Measurements from ENCODE around the gene WDR18. TPM values are rescaled to one million over a fixed set of nuclear protein-coding genes. Genes with fewer than 3 reads are reported as not detected.

Gene WDR18
- total RNA-seq, 6 donors from 2014 or later = 29.2 to 122 (median 38.6) TPM

DNA sequence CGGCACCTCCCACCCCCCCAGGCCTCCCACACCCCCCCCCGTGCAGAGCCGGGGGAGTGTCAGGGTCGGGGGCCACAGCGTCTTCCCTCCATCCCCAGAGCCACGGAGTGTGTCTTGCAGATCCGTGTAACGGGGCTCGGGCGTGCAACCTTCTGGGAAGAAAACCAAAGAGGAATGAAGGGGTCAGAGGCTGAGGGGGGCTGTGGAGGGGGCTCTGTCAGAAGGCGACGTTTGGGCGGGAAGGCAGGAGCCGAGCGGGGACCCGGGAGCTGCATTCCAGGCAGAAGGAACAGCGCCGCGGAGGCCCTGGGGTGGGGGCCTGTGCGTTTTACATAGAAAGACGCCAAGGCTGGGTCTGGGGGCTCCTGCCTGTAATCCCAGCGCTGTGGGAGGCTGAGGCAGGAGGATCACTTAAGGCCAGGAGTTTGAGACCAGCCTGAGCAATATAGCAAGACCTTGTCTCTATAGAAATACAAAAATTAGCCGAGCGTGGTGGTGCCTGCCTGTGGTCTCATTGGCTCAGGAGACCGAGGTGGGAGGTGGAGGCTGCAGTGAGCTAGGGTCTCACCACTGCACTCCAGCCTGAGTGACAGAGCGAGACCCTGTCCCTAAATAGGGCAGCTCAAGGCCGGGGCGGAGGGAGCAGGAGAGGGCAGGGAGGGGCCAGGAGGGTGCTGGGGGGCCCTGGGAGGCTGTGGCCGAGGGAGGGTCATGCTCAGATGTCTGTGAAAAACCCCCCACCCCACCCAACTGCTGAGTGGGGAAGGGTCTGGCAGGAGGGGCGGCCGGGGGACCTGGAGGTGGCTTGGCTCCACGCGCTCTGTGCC is 30.5 kb upstream of the WDR18 start:
- H3K9me3 ChIP-seq = no peaks in the 10 kb centered on the region
- peak overlapping the region in 2 of 4 donors; percentile 5 to 64 for H3K27ac ChIP-seq
- H3K27me3 ChIP-seq = no peaks in the 10 kb centered on the region
- H3K4me3 ChIP-seq = peak overlapping the region in 3 of 4 donors; percentile 7 to 13 (median 11)
- DNase-seq = no peak
- ATAC-seq (ENCODE audit: low FRiP score in 2 of 2) = peak in 1 of 2 donors; percentile 19
- H3K36me3 ChIP-seq = no peaks in the 10 kb centered on the region
- WGBS, 2 donors = 38 to 46% methylated on average over 24 to 32 of the region's 33 CpGs
- TF ChIP-seq POLR2AphosphoS5 (IDR thresholded peaks at IDR 0.05) (no peak), POLR2A (IDR thresholded peaks at IDR 0.05) (no peak), EP300 (IDR thresholded peaks at IDR 0.05) (no peak)
- TF ChIP-seq, protein P1, sequence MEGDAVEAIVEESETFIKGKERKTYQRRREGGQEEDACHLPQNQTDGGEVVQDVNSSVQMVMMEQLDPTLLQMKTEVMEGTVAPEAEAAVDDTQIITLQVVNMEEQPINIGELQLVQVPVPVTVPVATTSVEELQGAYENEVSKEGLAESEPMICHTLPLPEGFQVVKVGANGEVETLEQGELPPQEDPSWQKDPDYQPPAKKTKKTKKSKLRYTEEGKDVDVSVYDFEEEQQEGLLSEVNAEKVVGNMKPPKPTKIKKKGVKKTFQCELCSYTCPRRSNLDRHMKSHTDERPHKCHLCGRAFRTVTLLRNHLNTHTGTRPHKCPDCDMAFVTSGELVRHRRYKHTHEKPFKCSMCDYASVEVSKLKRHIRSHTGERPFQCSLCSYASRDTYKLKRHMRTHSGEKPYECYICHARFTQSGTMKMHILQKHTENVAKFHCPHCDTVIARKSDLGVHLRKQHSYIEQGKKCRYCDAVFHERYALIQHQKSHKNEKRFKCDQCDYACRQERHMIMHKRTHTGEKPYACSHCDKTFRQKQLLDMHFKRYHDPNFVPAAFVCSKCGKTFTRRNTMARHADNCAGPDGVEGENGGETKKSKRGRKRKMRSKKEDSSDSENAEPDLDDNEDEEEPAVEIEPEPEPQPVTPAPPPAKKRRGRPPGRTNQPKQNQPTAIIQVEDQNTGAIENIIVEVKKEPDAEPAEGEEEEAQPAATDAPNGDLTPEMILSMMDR (IDR thresholded peaks at IDR 0.05) = no peak
- peaks cover 17 to 29% (median 25%) of the 10 kb centered on the region in 4 donors for H3K4me1 ChIP-seq

DNA sequence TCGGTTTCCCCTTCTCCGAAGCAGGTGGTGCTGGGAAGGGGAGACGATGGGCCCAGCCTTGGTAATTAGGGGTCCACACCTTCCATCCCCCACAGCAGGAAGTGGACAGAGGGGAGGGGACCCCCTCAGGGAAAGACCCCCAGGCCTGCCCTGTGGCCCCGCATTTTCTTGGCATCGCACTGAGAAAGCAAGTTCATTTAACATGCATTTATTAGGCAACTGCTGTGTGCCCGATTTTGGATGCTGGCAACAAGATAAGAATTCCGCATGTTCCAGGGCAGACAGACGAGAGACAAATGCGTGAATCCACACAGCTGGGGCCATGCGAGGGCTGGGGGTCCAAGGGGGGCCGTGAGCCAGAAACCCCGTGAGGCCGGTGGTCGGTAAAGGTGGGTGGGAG is 29.9 kb upstream of the WDR18 start:
- Histone ChIP-seq H3K27me3 (no peaks in the 10 kb centered on the region), H3K36me3 (no peaks in the 10 kb centered on the region), H3K4me1 (peaks cover 17 to 29% (median 25%) of the 10 kb centered on the region in 4 donors), H3K4me3 (no peak overlapping the region), H3K27ac (no peak overlapping the region), H3K9me3 (no peaks in the 10 kb centered on the region)
- TF ChIP-seq POLR2A (IDR thresholded peaks at IDR 0.05) (no peak), EP300 (IDR thresholded peaks at IDR 0.05) (no peak), POLR2AphosphoS5 (IDR thresholded peaks at IDR 0.05) (no peak)
- TF ChIP-seq, protein P1 (IDR thresholded peaks at IDR 0.05) = no peak
- 87 to 92% methylated on average over 11 to 14 of the region's 14 CpGs for WGBS, 2 donors
- no peak for ATAC-seq (ENCODE audit: low FRiP score in 2 of 2)
- no peak for DNase-seq

DNA sequence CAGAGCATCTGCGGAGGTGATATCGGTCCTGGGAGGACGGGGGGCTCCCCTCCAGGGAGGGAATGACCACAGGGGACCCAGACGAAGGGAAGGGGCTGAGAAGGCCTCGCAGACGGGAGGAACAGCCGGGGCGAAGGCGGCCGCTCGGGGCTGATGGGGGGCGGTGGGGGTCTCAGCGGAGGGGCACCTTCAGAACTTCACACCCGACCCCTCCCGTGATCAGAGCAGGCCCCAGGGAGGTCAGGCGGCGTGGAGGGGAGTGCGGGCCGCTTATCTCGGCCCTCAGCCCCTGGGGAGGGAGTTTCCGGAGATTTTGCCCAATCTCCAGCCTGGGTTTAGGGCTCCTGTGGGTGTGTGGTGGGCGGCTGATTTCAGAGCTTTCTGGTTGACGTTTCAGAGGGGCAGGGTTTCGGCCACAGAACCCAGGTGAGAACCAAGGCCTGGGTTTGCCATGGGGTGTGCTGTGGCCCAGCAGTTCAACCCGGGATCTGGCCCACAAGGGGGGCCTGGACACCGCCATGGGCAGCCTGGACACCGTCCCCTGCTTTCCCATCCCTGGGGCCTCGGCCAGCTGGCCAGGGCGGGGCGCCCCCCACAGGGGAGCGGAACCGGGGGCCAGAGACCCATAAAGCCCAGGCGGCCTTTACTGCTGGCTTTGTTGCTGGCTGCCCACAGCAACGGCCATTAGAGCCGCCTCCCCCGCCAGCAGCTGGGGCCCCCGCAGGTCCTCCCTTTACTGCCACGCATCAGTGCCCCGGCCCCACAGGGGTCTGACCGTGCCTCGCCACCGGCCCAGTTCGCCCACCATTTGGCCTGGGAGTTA is 29.3 kb upstream of the WDR18 start:
- DNase-seq (peak in 1 of 2 donors; percentile 76), ATAC-seq (ENCODE audit: low FRiP score in 2 of 2) (no peak)
- no peaks in the 10 kb centered on the region for H3K9me3 ChIP-seq
- no peaks in the 10 kb centered on the region for H3K27me3 ChIP-seq
- no peak overlapping the region for H3K4me3 ChIP-seq
- no peak overlapping the region for H3K27ac ChIP-seq
- 86 to 87% methylated on average over 20 to 23 of the region's 43 CpGs for WGBS, 2 donors
- H3K4me1 ChIP-seq = peaks cover 17 to 29% (median 25%) of the 10 kb centered on the region in 4 donors
- TF ChIP-seq POLR2AphosphoS5 (IDR thresholded peaks at IDR 0.05) = no peak
- TF ChIP-seq, protein P1 (IDR thresholded peaks at IDR 0.05) = no peak
- no peak for TF ChIP-seq EP300 (IDR thresholded peaks at IDR 0.05)
- no peak for TF ChIP-seq POLR2A (IDR thresholded peaks at IDR 0.05)
- peaks cover 0 to 2% (median 0%) of the 10 kb centered on the region in 4 donors for H3K36me3 ChIP-seq

DNA sequence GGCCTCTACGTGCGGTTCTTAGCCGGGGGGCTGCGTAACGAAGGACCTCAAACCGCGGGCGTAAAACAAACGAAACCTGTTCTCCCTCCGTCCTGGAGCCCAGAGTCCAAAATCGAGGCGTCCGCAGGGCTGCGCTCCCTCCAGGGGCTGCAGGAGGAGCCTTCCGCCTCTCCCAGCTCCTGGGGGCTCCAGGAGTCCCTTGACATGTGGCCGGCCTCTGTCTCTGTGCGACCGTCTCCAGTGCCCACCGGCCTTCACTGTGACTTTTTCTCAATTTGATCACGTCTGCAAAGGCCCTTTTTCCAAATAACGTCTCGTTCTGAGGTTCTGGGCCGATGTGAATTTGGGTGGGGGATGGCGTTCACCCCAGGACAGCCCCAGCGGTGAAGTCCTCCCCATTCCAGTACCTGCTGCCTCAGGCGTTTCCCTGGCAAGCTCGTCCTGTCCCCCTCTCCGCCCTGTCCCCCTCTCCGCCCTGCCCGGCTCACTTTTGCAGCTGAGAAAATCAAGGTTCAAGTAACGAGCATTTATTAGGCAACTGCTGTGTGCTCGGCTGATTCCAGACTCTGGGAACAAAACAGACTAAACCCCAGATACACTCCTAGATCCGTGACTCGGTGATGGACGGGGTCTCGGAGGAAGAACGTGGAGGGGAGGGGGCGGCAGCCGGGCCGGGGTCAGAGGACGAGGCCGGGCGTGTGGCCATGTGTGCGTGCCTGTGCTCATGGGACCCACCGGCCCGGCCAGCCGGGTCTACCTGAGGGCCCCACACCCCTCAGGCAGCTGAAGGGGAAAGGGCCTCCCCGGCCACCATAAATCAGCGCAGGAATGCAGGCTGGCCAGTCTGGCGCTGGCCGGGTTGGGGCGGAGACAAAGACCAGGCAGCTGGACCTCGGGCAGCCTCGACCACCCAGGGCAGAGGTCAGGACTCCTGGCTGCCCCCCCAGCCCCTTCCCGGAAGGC is 28.1 kb upstream of the WDR18 start:
- Histone ChIP-seq H3K4me3 (no peak overlapping the region), H3K36me3 (peaks cover 0 to 13% (median 2%) of the 10 kb centered on the region in 4 donors), H3K27me3 (no peaks in the 10 kb centered on the region), H3K9me3 (no peaks in the 10 kb centered on the region), H3K4me1 (peaks cover 17 to 31% (median 30%) of the 10 kb centered on the region in 4 donors), H3K27ac (no peak overlapping the region)
- DNase-seq (peak in 1 of 2 donors; percentile 76), ATAC-seq (ENCODE audit: low FRiP score in 2 of 2) (no peak)
- 88 to 94% methylated on average over 38 to 52 of the region's 55 CpGs for WGBS, 2 donors
- TF ChIP-seq EP300 (IDR thresholded peaks at IDR 0.05) = no peak

Data from upper lobe of left lung (tissue), 6 donors.